GM19328 (cell line): ENCODE data around the gene STRADB.
"Not testable (repeated sequence)": the region's sequence is repeated elsewhere in the genome, so short reads cannot be mapped to it uniquely, and the experiment has no call there.

Source experiments
- ATAC-seq: cut with Tn5 transposase; IDR thresholded peaks from one replicate; pipeline ENCODE4 v1.9.1; 2021; ENCODE audit warnings: mild to moderate bottlenecking, moderate library complexity; ENCODE audit not compliant: unreplicated experiment

STRADB gene, protein sequence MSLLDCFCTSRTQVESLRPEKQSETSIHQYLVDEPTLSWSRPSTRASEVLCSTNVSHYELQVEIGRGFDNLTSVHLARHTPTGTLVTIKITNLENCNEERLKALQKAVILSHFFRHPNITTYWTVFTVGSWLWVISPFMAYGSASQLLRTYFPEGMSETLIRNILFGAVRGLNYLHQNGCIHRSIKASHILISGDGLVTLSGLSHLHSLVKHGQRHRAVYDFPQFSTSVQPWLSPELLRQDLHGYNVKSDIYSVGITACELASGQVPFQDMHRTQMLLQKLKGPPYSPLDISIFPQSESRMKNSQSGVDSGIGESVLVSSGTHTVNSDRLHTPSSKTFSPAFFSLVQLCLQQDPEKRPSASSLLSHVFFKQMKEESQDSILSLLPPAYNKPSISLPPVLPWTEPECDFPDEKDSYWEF

DNA sequence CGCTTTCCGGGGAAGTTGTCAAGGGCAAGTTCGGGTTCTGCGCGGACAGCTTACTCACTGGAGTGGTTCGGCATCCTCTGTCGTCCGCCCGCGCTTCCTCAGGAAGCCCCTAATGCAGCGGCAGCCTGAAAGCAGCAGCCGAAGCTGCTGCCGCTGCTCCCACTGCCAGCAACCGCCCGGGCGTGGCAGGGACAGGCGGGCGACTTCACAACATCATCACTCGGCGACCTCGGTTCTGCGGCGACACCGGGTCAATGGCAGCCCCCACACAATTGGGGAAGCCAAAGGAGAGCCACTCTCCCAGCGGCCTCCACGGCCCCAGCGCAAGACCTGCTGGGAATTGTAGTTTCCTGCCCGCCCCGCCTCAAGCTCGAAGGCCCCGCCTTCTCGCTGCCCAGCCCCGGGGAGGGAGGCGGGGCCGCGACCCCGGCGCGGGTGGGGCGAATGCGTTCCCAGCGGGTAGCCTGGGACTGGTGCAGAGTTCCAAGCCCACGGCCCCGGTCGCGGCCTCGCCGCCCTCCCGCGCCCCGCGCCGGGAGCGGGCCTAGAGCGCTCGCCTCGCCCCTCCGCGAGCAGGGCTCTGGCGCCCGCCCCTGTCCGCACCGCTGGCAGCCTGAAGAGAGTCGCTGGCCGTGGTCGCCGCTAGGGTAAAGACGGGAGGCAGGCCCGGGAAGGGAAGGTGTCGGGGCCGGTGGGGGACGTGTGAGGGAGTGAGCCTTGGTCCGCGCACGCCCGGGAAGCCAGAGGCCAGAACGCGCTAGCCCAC is at the start of gene STRADB, which contains the start of gene TRAK2:
TSS of gene STRADB (plus strand) at position 449 of the 766 bp plus-strand sequence. CDS start 3,101 bp downstream, outside the sequence.
TSS of gene TRAK2 (minus strand) at position 167 of the 766 bp plus-strand sequence. CDS start 30,951 bp downstream, outside the sequence.
- ATAC-seq: peak; percentile 94

DNA sequence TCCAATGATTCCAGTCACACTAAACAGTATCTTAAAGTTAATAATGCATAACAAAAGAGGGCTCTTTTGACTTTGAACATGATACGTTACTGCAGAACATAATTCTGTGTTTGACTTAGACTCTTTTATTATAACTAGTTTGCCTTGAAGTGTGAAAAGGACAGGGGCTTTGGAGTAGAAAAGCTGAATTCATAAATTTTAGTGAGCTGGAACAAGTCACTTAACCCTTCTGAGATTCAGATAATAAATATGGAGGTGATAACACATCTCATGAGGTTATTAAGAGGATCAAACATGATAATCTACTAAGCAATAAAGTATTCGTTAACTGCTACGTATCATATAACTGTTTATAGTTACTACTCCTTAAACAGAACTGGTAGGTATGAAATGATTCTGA is 49.7 kb upstream of the STRADB start:
- no peak for ATAC-seq

DNA sequence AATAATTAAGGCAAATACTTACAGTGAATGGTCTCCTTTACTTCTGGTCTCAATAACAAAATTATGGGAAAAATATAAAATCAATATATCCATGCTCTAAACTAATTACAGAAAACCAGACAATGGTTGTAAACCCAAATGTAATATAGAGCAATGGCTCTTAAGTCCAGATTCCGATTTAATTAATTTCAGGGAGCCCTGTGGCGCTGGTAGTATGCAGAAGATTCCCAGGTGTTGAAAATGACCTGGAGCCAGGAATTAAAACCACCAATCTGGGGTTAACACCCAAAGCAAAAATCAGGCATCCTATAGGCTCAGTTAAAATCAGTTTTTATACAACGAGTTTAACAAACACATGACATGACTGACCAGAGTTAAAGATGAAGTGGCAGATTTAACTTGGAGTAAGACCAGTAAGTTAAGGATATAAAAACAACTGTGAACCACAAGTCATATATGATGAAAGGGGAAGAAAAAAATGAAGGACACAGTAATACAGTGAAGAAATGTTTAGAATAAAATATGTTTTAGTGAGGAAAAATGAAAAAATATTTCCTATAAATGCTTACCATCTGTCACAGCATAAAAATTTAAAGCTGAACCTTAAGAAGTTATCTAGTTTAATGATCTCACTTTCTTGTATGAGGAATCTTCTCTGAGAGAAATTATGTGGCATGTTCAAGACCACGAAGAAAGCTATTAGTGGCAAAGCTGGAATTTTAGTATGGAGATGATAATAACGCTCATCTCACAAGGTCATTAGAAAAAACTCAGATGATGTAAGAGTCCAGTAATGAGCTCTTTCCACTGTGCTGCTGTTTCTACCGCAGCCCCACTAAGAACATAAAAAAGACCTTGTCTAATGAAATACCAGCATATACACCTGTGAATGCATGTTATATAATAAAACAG is 48.6 kb upstream of the STRADB start:
- ATAC-seq: no peak

GRCh38 chr2:201403880-201404279 is 47.7 kb upstream of the STRADB start:
- no peak for ATAC-seq

GRCh38 chr2:201404699-201405280 is 46.8 kb upstream of the STRADB start:
- ATAC-seq: no peak

DNA sequence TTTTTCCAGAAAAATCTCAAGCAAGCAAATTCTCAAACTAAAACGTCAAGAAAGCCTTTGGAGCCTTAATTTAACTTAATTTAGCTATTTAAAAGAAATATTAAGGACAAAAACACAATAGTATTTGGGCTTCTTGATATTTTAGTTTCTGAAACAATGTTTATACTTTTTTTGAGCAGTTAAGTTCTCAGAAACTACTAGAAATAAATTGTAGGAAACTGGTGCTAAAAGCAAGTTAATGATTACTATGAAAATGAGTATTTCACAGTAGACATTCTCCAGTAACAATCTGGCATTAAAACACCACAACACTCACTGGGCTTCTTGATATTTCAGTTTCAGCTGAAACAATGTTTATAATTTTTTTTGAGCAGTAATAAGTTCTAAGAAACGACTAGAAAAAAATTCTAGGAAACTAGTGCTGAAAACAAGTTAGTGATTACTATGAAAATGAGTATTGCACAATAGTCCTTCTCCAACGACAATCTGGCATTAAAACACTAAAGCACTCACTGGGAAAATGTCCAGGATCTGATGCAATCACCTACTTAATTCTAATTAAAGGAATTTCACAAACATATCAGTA is 45.4 kb upstream of the STRADB start:
- ATAC-seq: no peak

DNA sequence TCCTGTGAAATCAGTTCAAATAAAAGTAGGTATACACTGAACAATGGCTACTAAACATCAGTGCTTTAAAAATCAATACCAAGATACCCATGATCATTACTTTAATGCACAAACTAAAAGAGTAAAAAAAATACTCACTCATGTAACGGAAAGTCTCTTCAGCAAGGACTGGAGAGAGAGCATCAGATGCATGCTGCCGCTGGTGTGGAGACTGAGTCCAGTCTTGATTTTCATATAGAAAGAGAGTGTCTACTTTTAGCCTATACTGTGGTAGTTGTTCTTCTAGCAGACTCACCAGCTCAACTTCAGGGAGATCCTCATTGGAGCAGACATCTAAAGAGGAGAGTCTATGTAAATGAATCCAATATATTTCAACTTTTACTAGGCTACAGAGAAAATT is 44.3 kb upstream of the STRADB start:
- no peak for ATAC-seq

DNA sequence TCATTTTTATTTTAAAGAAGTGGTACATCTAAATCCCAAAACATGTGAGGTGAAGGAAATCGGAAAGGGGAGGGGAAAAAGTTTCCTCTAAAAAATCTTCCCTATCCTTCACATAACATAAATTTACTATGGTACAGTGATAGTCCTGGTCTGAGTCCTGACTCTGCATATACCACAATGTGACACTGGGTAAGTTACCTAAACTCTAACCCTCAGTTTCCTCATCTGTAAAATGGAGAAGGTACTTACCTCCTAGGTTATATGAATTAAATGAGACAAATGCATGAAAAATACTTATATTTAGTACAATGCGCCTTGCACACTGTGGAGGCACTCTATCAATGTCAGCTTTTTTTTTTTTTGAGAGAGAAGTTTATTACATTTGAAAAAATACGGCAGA is 42.6 kb upstream of the STRADB start:
- ATAC-seq: no peak

DNA sequence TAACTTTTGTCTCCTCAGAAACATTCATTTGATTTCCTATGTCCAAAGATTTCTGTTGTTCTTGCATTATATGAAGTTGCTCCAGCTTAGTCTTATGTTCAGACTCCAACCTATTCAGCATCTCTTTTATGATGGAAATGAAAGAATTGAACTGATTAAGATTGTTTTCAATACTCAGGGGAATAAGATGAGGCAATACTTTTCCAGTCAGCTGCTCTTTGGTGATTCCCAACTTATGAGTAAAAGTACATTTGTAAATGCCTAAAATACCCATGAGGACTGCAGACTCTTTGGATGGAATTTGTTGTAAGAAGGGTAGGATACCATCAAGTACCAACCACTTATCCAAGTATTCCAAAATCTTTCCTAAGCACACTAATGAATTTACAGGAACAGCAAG is 40.1 kb upstream of the STRADB start:
- no peak for ATAC-seq

DNA sequence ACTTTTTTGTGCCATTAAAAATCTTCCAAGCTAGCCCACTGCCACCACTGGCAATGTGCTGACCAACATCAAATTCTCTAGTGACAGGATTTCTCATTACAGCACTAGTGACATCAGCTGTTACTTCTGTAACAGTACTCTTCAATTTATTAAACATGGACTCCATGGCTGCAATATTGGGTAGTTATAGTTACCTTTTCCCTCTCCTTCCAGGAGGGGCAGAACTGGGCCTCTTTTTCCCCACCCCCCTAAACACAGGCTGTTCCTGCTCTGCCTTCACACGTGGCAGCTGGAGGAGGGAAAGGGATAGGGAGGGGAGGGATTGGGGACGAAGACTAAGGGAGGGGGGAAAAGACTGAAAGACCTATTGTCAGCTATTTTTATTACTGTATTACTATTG is 38.4 kb upstream of the STRADB start:
- ATAC-seq: no peak

DNA sequence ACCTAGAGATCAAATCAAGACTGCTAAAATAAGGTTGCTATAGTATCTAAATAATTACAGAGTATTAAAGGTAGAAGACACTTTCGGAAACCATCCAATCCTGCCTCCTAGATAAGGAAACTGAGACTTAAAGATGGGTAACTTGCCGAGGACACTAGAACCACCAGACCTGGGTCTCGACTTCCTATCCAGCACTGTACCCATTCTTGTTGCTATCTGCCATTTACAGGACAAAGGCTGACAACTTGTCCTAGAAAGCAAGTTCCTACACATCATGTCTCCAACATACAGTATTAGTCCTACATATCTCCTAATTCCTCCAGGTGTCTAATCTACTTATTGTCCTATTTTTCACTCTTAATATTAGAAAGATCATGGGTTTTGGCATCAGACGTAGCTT is 38.0 kb upstream of the STRADB start:
- no peak for ATAC-seq

GRCh38 chr2:201414099-201415023 is 37.2 kb upstream of the STRADB start:
- ATAC-seq: peak; percentile 81

GRCh38 chr2:201415149-201415548 is 36.4 kb upstream of the STRADB start:
- no peak for ATAC-seq

DNA sequence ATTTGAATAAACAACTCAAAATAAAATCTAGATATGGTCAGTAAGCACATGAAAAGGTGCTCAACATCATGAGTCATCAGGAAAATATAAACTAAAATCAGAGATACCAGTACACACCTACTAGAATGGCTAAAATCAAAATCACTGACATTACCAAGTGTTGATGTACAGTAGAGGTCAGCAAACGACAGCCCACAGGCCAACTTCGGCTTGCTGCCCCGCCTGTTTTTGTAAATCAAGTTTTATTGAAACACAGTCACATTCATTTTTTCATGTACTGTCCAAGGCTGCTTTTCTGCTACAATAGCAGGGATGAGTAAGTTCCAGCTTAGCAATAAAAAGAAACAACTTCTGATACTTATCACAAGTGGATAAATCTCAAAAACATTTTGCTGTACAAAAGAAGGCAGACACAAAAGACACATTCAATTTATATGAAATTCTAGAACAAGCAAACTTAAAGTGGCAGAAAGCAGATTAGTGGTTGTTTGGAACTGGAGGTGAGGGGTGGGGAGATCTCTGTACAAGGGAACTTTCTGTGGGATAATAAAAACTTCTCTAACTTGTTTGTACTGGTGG is 32.4 kb upstream of the STRADB start:
- ATAC-seq: no peak

DNA sequence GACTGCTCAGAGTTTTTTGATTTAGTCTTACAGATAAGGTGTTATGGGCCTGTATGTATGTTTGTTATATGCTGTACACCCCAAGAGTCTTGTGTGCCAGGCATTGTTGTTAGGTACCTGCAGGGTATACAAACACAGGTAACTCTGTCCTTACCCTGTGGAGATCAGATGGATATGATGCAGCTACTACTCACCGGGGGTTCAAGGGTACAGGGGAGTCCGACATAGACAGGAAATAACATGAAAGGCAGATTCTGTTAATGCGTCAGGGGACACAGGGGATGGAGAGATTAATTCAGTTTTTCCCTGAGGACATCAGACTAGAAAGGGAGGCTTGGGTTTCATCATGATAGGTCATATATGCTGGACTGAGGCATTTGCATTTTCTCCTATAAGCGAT is 31.6 kb upstream of the STRADB start:
- no peak for ATAC-seq

DNA sequence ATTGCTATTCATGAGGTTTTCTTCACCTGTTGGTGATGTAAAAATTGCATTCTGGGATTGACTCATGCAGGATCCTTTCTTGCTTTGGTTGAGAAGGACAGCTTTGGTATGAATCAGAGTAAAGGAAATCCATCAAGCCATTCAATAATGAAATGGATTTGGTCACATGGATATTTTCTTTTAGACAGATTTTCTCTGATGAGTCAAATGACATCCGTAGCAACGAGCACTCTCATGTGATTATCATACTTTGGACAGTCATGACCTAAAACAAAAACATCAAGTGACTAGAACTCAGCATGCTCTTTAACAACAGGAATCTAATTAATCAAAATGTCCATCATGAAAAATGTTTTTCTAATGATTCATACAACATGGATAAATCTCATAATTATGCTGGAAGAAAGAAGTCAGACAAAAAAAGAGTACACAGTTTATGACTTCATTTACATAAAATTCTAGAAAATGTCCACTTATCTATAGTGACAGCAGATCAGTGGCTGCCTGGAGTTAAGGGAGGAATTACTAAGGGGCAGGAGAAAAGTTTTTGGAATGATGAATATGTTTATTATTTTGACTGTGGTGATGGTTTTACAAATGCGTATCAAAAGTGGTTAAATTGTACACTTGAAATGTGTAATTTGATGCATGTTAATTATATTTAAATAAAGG is 31.0 kb upstream of the STRADB start:
- no peak for ATAC-seq

- ATAC-seq: no peak
These were observed 25.6 kb upstream of the STRADB start for GRCh38 chr2:201425952-201426351.

DNA sequence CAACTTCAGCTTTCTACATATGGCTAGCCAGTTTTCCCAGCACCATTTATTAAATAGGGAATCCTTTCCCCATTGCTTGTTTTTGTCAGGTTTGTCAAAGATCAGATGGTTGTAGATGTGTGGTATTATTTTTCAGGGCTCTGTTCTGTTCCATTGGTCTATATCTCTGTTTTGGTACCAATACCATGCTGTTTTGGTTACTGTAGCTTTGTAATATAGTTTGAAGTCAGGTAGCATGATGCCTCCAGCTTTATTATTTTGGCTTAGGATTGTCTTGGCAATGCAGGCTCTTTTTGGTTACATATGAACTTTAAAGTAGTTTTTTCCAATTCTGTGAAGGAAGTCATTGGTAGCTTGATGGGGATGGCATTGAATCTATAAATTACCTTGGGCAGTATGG is 23.2 kb upstream of the STRADB start:
- not testable (repeated sequence) for ATAC-seq
